Ureter (tissue), 1 donor: ENCODE results near the gene MMP20. TPM values are rescaled to one million over a fixed set of nuclear protein-coding genes. Genes with fewer than 3 reads are reported as not detected.

Experiments used
- DNase-seq: peaks from one replicate; pipeline ENCODE4 v3.0.0-alpha.2; 2020; ENCODE audit warnings: low spot score
- total RNA-seq: library from RNA; stranded (reverse); gene quantifications from one replicate; pipeline ENCODE4 v1.2.4, GENCODE V29; 2023
- donor health status: DM: yes; HTN: yes; CAD: no.

The MMP20 gene
- total RNA-seq, 1 donor from 2014 or later = not detected

DNA sequence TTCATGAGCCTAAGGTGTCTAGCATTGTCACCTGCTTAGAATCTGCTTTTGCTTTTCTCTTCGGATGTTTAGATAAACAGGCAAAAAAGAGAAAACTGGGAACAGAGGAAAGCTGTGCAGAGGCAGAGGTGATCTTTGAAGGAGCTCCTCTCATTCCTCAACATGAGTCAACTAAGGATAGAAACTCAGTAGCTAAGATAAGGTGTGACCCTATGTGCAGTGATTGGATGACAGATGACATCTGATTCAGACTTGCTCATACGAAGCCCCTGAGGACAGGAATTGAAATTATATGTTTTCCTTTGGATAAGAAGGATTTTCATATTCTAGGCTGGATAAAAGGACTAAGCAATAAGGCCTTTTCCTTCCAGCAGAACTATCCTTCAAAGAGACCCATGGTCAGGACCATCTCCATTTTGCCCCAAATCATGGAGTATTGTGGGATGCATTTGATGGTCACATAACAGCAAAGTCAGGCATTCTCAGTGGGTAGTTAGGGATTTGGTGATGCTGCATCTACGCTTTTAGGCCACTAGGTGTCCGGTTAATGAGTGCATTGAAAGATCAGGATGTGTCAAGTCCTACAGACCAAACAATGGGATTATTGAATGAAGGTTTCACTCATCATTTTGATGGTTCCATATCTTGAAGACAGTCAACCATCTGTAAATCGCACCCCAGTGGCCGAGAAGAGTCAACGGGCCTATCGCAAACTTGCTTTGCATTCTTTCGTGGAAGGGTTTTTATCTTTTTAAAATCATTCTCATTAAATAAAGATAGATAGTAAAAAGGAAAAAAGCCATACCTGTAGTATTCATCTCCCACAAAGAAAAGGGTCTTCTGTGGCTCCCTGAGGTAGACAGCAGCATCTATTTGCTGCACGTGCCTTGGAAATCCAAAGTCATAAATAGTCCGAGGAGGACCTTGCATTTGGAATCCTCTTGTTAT lies 32.2 kb downstream of the MMP20 start:
- no peak for DNase-seq

DNA sequence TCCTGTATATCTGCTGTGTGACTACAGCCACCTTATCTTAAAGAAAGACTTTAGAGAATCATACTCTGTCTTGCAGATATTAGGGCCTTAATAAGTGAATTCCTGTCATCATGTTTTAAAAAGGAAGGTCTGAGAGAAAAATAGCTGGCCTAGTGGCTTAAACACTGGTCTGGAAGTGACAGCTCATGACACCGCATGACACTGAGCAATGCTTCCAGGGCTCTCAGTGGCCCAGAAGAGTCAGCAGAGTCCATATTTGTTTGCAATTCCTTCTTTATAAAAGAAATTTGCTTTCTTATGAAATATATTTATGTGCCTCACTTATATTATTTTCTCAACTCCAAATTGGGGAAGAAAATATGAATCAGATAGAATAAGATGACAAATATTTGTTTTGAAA lies 33.0 kb downstream of the MMP20 start:
- no peak for DNase-seq

DNA sequence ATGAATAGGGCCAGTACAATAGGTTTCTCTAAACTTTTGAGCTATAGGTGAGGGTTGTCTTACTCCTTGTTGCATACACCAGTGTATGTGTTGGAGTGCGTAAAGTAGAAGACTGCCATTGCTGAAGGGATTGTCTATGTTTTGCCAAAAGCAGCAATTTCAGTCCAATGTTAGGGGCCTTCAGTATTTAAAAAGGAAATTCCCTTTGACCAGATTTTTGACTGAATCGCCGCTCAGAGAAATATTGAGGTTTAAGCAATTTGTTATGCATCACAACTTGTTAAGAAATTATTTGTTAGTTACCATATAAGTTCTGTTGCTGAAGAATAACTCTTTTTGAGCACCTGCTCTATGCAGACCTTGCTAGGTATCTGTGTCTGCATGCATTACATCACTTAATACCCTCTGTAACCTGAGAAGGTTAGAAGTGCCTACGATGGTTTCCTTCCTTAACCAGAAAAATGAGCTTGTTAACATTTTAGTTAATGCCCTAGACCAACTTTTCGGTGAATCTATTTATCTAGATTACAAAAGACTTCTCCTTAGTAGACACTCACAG lies 33.9 kb downstream of the MMP20 start:
- DNase-seq = no peak

DNA sequence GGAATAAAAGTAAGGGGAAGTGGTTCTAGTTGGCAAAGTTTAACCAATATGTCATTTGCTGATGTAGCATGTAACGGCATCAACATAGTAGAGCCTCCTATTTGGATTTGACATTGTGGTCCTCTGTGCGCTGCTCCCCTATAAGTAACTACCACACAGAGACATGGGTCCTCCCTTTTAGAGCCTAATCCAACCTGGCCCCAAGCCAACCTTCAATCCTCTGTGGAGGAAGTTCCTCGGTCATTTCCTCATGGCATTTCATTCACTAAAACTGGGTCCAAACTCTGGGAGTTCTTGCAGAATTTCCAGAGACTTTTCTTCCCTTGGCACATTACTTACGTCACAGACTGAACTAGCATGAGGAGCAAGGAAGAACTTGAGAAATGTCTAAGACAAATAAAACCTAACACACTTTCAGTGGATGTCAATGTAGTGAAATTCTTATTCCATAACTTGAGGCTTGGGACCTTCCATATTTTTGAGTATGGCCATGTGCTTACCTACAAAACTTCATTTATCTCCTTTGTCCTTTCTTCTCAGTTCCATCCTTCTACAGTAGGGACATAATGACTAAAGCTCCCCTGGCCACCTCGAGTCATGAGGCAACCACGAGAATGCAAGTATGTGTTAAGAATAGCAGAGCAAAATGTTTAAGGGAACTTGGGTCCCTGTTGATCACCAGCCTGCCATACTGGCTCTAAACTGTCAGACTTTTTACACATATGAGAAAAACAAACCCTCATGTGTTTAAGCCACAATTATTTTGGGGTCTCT lies 34.7 kb downstream of the MMP20 start:
- no peak for DNase-seq

DNA sequence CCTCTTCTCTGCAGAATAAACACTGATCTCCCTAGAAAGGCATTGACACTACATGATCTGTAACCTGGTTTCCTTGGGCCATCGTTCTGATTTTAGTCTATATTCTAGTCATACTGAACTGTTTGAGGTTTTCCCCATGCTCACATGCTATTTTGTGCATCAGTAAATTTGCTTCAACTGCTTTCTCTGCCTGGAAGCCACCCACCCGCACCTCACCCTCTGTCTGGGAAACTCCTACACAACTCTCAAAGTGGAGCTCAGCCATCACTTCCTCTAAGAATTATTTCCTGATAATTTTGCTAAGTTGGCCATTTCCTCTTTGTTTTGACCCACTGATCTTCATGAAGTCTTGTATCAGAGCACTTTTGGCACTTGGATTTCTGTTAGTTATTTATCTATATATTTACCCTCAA lies 36.1 kb downstream of the MMP20 start:
- DNase-seq = no peak

DNA sequence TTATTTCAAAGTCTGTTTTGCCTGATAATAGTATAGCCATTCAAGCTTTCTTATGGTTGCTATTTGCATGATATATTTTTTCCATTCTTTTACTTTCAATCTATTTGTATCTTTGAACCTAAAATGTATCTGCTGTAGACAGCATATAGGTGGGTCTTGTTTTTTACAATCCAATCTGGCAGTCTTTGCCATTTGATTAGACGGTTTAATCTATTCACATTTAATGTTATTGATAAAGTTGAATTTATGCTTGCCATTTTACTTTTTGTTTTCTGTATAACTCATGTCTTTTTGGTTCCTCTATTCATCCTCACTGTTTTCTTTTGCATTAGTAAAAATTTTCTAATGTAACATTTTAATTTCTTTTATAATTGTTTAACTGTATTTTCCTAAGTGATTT lies 37.4 kb downstream of the MMP20 start:
- DNase-seq = no peak

DNA sequence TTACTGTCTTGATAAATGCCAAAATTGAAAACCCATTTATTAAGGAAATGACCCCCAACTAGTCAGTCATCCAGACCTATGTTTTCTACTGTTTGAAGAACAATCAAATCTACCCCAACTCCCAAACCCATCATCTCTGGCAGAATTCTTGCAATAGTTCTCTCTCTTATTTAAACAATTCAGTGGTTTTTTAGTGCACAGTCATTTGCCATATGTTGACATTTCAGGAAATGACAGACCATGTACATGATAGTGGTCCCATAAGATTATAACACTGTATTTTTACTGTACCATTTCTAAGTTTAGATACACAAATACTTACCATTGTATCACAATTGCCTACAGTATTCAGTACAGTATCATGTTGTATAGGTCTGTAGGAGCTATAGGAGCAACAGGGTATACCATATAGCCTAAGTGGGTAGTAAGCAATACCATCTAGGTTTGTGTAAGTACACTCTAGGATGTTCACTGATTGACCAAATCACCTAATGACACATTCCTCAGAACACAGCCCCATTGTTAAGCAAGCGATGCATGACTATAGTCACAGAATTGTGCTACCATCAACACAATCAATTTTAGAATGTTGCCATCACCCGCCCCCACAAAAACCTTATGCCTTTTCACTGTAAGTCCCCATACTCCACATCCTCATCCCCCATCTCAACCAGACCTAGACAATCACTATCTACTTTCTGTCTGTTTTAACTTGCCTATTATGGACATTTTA lies 41.8 kb downstream of the MMP20 start:
- no peak for DNase-seq

DNA sequence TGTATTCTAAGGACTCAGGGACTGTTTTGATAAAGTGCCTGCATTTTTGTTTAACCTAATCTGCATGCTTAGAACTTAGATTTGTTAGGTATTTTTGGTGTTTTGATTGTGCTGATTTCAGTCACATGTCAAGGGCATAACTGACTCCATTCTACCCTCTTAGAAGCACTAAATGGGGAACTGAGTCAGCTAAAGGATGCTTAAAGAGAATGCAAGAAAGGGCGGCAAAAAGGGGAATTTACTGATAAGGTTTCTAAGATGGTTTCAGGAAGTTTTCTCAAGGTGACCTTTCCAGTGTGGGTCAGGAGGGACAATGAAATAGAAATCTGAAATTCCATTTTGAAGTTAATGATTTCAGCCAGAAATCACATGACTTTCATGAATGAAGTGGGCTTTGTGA lies 43.0 kb downstream of the MMP20 start:
- no peak for DNase-seq

DNA sequence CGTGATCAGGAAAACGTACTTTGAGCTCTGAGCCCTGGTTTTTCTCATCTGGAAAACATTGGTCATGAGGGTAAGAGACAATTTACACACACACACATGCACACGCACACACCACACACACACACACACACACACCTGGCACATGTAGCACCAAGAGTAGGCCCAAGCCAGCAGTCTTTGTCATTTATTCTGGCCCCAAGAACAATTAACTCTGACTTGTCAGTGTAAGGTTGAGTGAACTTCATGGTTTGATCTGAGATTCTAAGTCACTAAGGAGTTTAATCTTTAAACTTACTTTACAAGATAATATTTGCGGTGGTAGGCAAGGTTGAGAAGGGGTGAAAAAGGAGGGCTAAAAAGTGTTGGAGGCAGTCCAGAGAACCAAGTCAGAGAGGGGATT lies 44.1 kb downstream of the MMP20 start:
- no peak for DNase-seq

DNA sequence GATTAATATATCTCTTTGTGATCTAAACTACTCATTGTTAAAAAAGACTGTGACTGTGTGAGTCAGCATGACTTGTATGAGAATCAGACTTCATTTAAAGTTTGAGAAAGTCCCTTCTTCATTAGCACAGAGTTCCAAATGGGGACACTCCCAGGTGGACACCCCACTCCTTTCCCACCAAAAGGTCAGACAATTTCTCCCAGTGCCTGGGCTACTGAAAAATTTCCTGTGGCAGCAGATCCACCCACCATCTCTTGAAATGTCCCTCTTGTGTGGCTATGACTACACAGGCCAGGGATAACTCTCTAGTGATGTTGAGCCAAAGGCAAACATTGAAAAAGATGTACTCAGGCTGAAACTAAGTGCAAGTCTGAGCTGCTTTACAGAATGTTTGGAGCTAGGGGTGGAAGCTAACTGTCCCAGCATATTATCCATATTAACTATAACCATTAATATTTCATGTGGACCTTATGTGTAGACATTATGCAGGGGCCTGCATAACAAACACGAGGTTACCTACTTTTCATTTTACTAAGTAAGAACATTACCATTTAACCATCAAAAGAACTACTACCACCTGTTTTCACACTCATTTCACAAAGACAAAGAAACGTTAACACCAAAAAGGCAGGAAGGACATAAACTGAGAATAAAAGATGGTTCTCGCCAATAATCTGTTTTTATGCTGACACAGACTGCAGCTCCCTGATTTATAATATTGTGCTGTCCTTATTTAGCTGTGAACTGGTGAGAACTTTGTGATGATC lies 44.8 kb downstream of the MMP20 start:
- DNase-seq = no peak

DNA sequence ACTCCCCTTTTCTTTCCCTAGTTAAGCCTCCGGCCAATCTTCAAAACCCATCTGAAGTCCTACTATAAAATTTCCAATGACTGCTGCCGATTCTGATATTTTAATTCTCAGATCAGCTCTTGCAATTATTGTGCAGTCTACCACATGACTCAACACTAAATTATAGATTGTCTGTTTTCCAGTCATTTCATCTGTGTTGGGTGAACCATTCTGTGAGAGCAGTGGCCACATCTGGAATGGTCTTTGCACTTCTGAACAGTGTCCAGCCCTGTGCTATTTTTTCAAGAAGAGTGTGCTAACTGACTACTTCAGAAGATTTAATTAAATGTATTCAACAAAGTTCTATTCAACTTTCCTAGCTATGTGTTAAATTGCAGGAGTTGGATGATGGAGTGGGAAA lies 47.4 kb downstream of the MMP20 start:
- no peak for DNase-seq

DNA sequence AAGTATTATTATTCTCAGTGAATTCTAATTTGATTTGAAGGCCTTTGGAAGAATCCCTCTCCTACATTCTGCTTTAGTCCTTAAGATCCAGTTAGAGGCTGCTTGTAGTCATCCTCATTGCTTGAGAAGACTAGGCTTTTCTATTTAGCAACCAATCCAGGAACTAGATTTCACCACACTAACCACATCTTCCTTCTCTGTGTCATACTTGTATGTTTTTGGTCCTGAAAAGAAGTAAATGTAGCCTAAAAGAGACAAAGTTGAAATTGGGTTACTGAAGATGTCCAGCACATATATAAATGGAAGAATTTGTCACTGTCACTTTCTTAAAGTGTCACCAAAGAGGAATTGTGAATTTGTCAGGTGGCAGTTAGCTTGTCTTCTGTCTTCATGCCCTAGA lies 48.0 kb downstream of the MMP20 start:
- DNase-seq = no peak

DNA sequence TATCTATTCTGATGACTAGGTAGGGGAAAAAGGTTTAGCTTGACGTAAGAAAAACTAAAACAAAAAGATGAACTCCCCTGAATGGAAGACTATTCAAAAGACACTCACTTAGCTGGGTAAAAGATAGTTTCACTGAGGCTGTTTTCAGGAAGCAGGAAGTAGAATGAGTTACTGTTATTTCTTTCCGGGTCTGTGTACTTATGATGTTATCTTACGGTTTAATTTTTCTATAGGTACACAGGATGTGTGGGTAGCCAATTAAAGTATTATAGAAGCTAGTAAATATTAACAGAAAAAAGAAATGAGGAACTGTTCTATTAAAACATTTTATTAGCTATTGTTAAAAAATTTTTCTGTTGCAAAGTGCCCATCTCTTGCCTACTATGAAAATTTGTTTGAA lies 48.8 kb downstream of the MMP20 start:
- DNase-seq = no peak

DNA sequence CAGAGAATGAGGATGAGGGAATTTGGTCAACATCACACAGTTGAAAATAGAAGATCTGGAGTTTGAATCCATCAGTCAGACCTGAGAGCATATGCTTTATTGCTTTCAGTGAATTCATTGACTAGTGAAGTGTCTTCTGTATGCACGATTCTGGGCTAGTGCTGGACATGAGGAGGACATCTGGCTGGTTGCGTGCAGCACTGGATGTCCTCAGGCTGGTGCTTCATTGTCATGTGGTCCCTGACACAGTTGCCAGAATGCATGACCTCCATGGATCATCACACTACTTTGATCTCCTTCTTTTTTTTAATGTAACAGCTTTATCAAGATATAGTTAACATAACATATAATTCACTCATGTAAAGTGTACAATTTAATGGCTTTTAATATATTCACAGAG lies 50.1 kb downstream of the MMP20 start:
- no peak for DNase-seq

DNA sequence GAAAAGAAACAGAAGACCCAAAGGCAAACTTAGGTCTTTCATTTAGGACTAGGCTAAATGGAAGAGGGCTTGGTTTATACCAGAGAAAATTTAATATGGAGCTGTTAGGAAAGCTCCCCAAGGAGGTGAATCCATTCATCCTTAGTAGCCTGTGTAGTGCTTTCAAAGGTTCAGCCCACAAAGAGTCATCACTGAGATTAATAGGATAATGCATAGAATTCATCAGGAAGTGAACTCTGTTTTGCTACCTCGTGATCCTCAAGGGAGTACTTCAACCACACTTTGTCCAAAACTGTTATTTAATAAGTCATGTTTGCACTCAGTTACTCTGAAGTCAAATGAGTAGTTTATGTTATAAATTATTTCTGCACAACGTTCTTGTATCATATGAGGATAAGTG lies 51.3 kb downstream of the MMP20 start:
- no peak for DNase-seq

DNA sequence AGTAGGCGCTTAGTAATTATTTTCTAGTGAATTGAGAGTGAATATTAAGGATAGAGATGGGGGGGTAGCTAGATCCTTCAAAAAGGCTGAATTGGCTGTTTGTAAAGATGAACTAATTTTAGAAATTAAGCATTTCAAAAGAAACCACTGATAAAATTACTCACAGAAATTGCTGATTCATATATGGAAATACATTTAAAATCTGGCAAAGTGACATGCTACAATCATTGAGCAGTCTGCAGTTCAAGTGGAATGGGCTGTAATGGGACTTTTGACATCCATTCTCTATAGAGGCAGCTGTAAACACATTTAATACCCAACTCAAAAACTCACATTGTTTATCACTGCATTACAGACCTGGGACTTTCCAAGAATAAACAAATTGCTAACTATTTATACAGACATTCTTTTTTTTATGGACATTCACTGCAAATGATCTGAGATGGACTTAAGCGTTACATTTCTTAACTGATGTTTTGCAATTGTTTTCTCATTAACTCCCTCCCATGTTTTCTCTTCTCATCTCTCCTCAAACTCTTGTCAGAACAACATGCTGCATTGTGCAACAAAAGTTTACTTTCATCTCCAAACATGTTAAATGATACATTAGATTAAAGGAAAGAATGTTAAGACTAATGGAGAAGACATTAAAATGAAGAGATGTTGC lies 52.4 kb downstream of the MMP20 start:
- DNase-seq = no peak

DNA sequence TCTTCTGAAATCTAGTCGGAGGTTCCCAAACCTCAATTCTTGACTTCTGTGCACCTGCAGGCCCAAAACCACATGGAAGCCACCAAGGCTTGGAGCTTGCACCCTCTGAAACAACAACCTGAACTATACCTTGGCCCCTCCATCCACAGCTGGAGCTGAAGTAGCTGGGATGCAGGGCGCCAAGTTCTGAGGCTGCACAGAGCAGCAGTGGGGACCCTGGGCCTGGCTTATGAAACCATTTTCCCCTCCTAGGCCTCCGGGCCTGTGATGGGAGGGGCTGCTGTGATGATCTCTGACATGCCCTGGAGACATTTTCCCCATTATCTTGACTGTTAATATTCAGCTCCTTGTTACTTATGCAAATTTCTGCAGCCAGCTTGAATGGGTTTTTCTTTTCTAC lies 56.3 kb downstream of the MMP20 start:
- DNase-seq = no peak

DNA sequence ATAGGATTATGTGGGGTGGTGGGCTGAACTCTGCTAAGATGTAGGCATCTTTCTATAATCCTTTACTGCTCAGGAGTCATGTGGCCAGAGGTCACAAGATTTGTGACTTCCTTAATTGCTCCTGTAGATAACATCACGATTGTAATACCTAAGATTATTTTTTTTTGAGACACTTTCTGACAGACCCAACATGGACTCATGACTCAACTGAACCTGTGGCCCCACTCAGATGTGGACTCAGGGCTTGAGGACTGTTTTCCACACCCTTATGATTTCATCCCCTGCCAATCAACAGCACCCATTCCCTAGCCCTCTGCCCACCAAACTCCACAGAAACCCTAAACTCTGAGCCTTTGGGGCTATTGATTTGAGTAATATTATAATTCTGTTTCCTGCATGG lies 59.0 kb downstream of the MMP20 start:
- DNase-seq = no peak

DNA sequence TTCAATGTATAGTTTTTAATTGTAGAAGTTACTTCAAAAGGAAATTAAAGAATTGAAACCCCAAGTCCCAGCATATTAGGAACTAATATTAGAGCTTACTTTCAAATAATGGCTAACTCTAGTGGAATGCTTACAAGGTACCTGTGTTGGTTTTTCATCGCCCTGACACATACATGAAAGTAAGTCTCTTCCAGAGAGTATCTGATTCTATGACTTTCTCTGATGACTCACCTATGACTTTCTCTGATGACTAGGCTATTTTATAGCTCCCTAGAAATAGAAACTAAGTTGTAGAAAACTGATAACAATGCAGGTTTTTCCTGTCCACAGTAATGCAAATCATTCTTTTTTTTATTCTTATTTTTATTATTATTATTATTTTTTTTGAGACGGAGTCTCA lies 61.0 kb downstream of the MMP20 start:
- no peak for DNase-seq

DNA sequence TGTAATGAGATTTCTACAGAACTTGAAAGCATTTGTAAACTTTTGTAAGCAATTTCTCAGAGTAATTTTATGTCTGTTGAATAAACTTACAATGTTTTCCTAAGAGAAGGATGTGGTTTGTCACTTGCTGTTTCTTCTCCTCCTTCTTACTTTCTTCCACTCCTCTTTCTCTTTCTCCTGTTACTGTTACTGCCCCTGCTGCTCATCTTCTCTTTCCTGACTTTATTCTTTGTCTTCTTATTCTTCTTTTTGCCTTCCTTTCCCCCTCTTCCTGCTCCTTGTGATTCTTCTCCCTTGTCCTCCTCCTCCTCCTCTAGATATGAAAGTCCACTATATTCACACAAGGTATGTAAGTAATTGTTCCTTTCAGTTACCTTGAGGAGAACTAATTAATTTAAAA lies 63.5 kb downstream of the MMP20 start:
- DNase-seq = no peak

DNA sequence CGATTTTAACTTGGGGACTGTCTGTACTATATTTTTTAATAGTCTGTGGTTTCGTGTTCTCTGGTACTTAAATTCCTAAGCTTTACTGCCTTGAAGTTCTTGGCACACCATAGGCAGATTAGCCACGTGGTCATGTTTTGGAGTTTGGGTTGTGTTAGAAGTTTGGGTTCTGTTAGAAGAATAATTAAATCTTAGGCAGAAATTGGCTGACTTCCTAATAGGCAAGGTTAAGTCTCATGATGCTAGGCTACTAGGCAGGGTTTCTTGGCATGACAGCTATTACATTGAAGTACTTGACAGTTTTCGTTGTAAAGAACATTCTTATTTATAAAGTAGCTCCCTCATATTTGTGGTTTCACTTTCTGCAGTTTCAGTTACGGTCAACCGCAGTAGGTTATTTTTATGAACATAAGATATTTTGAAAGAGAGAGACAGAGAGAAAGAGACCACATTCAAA lies 64.5 kb downstream of the MMP20 start:
- no peak for DNase-seq
